NCI-H2227 treated with DMSO at 0.1 percent for 48 hours (cell line): ENCODE data around the gene ERBB4.
"Not testable (repeated sequence)": the region's sequence is repeated elsewhere in the genome, so short reads cannot be mapped to it uniquely, and the experiment has no call there.

Experiments
- DNase-seq: peaks from one replicate; lab custom pipeline; 2025; lab: John Stamatoyannopoulos, UW

Gene ERBB4

DNA sequence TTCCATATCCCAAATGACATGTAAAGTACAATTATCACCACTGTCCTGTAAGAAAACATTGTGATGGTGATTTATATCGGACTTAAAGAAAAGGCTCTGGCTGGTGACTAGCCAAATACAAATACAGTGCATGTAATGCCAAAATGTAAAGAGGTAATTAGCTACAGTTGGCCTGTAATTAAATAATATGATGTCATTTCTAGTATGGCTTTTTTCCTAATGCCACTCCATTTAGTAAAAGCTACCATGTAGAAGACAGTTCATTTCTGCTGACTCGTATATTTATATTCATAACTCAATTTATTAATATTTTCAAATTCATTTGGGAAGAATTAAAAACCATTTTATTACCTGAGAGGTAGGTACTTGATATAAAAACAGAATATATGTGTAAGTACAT is 815.7 kb downstream of the ERBB4 start:
- DNase-seq = no peak

DNA sequence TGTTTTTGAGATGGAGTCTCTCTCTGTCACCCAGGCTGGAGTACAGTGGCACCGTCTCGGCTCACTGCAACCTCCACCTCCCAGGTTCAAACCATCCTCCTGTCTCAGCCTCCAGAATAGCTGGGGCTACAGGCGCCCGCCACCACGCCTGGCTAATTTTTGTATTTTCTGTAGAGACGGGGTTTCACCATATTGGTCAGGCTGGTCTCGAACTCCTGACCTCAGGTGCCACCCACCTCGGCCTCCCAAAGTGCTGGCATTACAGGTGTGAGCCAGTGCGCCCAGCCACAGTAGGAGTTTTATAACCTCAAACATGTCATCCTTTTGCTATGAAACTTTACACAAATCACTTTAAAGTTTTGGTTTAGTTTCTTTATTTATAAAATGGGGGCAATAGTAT is 816.7 kb downstream of the ERBB4 start:
- not testable (repeated sequence) for DNase-seq

DNA sequence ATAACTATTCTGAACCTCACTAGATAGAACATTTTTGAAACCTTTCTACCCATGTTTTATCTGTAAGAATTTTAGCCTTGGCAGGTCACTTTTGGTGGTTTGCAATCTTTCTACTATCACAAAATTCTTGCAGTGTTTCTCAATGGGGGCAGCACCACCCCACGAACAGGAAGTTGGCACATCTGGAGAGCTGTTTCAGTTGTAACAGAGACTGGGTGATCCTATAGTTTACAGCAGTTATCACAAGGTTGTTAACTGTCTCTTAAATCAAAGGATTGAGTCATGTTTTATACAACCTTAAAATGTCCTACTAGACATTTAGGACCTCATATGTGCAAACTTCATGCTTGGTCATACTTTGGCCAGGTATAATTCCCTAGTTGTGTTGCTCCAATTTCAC is 829.2 kb downstream of the ERBB4 start:
- no peak for DNase-seq

DNA sequence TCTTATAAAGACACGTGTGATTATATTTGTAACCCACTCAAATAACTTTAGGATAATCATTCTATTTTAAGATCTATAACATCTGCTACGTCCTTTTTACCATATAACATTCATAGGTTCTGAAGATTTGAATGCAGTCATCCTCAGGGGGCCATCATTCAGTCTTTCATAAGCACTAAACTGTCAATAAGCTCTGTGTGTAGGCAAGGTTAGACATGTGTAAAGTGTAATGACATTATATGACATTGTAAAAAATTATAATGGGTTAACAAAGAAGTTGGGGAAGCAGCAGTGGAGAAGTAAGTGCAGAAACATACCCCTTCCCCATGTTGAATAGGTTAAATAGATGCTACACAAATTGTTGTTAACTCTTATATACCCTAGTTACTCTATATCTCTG is 845.9 kb downstream of the ERBB4 start:
- no peak for DNase-seq

DNA sequence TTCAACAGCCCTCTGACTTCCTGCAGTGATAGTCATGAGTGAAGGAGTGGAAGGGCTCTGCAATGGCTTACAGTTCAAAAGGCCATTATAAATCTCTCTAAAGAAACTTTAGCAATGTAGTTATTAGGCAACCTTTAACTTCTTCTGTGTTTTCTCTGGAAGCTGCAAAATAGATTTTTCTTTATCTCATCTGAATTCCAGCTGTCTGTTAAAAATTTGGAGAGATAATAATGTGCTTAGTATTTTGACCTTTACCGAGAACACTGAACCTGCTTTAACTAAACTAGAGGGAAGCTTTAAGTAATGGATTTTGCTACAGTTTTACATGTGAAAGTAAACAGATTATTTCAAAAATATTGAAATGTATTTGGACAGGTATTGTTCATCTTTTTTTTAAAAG is 847.9 kb downstream of the ERBB4 start:
- DNase-seq = peak; percentile 46

DNA sequence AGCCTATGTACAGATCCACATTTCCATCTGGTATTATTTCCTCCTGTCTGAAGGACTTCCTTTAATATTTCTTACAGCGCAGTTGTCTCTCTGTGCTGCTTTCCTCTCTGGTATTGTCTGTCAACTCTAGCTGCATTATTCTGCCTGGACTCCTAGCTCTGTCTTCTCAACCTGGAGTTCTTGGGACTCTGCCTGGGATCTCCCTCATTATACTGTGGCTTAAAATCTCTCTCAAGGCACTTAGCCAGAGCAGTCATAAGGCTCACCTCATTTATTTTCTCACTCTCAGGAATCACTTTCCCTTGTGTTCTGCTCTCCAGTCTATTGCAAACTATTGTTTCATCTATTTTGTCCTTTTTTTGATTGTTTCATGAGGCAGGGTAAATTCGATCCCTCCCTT is 850.4 kb downstream of the ERBB4 start:
- DNase-seq = no peak

DNA sequence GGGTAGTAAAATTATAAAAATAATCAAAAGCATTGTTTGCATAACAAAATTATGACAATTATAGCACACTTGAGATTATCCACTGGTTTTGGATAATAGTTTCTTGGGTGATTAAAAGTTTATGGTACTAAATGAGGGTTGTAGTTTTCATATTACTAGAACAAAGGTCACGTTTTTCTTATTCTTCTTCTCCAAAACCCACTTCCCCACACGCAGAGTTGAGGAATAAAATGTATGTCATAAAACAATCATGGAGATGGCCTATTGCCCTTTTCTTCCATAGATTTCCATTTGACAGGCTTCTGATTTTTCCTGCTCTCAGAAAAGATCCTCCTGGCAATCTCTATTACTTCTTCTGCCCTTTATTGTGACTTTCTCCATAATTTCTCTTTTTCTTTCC is 863.9 kb downstream of the ERBB4 start:
- no peak for DNase-seq

DNA sequence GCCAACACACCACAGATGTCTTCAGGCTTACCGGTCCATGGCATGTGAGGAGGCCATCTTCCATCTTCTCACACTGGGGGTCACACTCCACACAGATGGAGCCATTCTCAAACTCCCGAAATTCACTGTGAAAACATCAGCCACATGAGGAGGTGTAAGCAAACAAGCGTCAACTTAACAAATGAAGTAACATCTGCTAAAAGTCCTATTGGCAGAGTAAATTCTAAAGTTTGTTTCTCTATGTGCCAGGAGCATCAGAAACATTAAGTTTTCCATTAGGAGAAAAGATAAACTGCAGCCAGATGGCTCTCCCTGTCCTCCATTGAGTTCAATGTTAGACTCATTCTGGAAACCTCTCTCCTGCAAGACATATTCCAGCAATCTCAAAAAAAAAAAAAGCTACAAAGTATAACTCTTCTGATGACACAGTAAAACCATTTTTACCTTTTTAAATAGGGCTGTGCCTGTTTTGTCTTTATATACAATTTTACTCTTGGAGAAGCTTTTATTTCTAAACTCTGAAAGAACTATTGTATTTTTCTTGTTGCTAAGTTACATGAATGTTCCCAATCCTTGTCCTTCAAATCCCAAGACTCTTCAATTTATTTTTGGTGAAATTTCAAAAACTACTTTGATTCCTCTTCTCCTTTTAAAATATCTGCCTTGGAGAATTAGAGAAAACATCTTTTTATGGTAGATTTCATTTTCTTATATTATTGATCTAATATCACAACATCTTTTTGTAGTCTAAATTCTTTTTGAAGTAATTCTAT is 865.3 kb downstream of the ERBB4 start:
- no peak for DNase-seq

DNA sequence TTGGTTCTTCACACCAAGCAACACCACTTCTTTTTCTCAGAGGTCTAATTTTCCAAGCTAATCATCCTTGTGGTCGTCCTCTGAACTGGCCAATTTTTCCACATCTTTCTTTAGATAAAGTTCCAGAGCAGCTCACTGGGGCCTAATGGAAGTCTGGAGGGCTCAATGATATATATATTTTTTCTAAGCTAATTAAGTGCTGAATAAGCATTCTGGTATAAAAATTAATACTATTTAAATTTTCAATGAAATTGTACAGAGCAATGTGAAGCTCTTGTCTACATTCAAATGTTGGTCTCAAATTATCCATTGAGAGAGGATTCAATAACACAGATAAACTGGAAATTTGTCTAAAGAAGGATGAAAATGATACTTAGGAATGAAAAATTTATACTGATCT is 866.6 kb downstream of the ERBB4 start:
- DNase-seq = no peak

DNA sequence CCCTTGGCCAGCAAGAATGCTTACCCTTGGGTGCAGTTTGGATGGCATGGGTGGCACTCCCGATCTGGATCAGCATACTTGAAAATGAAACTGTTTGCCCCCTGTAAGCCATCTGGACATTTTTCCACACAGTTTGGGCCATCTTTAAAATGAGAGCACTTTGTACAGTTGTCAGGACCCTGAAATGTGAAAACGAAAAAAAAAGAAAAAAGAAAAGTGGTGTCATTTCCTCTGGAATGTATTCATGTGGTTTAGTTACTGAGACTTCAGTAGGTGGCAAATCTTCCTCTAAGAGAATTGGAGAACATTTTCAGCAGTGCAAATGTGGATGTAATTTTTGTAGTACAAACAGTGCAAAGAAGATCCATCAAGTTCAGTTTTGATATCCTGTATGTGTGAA is 873.3 kb downstream of the ERBB4 start:
- DNase-seq = no peak

DNA sequence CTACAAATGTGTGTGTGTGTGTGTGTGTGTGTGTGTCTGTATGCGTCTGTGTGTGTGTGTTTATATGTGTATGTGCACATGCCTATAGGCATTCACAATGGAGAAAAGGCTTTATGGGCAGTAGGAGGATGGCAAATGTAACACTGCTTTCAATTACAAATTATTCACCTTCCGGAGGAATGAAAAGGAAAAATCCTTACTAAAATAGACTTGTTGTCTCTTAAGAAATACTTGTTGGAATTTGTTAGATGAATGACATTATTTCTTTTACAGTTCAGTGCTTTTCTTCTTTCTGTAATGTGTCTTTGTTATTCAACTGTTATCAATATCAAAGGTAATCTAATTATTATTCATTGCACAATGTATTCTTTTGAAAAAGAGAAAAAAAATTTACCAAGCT is 874.3 kb downstream of the ERBB4 start:
- DNase-seq = no peak

DNA sequence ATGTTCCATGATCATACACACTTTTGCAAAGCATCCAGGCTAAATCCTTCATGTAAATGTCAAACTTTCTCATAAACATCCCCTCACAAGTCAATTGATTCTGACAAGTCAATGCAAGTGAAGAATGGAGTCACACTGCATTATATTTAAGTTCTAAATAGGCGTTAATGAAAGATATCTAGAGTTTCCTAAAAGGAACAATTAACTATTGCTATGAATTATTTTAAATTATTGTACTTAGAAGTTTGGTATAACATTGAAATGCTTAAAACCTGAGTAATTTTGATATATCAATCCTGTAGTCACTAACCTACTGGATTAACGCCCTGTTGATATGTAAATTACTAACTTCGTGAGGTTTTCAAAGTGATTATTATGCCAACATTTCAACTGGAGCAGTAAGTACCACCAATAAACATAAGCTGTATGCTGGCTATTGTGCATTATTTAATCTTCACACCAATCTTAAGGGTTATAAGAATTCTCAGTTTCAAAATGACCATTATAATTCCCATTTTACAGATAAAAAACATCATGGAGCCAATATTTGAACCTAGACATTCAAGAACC is 884.3 kb downstream of the ERBB4 start:
- DNase-seq = no peak

DNA sequence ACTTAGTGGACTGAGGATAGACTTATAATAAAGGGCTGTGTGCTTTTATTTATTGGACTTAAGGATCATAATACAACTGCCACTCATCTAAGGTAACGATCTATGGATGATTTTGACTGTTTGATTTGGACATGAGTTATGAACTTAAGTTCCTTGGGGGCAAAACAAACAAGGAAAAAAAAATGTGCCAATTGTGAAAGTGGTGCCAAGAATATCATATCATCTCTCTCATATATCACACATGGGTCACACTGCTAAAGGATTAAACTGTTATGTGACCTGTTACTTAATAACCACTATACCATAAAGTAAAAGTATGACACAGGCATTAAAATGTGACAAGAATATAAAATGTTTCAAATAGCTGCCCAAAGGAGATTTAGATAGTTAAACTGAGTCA is 886.3 kb downstream of the ERBB4 start:
- no peak for DNase-seq

DNA sequence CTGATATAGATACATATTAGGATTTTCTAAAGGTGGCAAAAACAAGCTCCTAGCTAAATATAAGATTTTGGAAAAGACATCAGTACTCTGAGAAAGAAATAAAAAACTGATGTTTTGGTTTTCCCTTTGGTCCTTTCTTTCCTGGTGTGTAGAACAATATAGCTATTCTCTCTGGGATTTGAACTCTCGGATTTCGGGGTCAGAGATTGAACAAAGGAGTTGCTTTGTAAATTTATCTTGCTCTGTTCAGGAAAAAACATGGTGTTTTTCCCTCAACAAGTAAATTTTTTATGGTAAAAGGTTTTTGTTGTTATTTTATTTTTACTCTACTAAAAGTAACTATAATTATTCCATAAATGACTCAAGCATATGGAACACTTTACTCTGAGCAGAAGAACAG is 889.3 kb downstream of the ERBB4 start:
- DNase-seq = no peak

DNA sequence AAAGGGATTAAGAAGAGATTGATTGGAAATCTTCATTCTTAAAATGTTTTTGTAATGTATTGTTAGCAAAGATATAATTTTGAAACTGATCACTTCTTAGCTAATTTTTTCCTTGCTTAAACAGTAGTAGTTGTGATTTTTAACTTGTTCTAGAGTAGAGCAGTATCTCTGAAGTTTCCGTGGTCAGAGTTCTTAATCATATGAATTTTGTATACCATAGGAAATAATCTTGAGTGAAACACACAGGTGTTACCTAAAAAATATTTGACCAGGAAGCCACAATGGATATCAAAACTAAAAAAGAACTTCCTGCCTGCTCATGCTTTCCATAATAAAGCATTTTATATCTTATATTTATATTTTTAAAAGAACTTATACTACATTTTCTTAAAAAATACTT is 907.1 kb downstream of the ERBB4 start:
- DNase-seq = no peak

DNA sequence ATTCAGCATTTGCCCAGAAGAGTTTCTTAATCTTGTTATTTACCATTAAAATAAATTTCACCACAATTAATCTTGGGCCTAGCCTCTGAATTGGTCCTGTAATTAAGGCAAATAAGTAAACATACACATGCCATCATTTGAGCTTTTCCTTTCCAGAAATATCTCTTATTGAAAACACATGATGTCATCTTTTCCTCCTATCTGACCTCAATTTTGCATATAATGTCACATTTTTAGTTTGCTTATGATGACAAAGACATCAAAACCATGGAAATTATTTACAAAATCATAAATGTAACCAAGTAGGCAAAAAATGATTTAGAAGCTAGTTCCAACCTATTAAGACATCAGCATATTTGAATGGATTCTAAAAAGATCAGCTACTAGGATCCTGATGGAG is 915.5 kb downstream of the ERBB4 start:
- no peak for DNase-seq

DNA sequence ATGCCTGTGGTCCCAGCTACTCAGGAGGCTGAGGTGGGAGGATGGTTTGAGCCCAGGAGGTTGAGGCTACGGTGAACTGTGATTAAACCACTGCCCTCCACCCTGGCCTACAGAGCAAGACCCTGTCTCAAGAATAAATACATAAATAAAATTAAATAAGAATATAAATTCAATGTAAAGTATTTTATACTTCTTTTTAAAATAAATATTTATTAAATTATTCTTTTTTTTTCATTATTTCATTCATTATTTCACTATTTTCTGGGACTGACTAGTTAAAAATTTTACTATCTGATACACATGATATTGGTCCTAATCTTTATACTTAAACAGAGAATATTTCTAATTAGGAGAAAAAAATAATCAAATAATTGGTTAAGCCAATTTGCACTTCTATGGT is 917.6 kb downstream of the ERBB4 start:
- DNase-seq = no peak

DNA sequence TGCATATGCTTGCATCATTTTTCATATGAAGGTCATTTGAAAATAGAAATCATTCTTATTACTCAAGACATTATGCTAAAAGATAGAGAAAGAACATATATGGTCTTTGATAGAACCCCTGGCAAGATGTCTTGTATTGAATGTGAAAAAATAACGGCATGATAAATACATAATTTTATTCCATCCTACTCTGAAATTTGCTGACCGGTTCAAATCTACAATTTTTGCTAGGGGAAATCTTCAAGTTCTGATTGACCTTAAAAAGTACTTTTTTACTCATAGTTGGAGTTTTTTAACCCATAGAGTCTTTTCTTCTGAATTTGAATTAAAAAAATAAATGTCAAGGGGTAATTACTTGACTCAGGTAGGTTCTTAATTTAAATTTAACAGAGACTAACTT is 920.8 kb downstream of the ERBB4 start:
- DNase-seq = no peak

DNA sequence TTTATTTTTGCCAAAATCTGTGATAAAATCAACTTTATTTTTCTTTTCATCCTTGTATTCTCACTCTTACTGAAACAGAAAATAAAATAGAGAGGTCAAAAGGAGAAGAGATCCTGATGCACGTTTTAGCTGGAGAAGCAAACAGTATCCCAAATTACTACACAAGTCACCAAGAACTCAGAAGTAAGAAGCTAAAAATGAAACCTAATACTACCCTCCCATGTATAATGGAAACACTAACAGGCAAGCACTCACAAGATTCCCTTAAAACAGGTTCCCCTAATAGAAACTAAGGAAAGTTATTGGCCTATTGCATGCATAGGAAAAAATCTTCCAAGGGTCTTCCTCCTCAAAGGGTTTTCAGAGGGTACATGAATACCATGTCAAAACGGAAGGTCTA is 927.0 kb downstream of the ERBB4 start:
- no peak for DNase-seq

DNA sequence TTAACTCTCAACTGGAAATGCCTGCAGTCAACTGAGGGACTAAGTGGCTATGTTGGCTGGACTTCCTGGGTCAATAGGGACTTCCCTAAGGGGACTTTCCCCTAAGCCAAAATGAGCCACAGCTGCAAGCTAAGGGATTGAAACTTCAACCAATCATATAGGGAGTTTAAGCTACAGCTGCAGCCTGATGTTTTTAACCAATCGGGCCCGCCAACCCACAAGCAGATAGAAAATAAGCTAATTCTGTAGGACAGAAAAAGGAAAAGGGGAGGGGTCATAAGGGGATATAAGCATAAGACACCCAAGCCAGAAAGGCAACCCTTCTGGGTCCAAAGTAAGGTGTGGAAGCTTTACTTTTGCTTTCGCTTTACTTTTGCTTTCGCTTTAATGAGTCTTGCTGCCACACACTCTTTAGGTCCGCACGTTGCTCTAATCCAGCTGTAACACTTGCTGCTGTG is 927.5 kb downstream of the ERBB4 start:
- DNase-seq = peak; percentile 79

DNA sequence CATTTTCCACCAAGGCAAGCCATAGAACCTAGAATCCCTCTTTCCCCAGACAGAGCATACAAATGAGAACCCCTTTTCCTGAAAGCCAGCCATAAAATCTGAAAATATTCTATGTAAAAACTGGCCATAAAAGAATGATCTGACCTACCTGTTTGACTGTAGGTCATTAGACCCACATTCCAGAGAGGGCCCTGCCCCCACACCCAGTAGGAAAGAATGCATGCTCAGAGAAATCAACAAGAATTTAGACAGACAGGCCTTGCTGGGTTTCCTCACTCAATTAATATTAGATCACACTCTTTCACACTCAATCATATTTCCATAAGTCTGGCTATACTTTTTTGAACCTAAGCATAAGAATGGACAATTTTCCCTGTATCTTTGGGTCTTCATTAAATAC is 929.5 kb downstream of the ERBB4 start:
- DNase-seq = no peak

DNA sequence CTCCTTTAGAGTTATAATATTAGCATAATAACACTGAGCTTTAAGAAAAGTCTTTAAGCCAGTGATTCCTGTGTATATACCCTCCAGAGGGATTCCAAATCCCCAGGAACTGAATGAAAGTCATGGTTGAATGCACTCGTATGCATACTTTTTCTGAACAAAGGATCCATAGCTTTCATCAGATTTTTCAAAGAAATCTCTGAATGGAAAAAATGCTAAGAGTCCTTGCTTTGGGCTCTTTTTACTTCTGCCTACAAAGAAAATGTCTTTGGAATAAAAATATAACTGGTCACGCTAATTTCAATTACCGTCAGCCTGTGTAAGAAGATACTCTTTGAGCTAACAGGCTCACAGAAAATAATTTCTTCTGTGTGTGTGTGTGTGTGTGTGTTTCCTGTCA is 939.5 kb downstream of the ERBB4 start:
- DNase-seq = no peak

DNA sequence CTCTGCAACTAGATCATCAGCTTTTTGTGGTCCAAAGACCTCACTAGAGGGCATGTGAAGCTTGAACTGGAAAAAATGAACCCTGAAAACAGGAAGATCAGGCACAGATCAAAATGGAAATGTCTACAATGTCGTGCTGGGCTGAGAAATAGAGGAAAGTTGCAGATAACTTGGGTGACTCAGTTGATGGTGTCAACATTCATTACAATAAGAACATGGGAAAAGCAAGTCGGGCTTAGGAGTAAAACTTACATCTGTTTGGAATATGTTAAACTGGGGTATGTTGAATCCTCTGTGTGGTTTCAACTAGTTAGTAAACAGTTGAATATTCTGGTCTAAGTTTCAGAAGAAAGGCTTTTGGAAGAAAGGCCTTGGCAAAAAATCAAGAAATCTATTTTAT is 940.4 kb downstream of the ERBB4 start:
- no peak for DNase-seq

DNA sequence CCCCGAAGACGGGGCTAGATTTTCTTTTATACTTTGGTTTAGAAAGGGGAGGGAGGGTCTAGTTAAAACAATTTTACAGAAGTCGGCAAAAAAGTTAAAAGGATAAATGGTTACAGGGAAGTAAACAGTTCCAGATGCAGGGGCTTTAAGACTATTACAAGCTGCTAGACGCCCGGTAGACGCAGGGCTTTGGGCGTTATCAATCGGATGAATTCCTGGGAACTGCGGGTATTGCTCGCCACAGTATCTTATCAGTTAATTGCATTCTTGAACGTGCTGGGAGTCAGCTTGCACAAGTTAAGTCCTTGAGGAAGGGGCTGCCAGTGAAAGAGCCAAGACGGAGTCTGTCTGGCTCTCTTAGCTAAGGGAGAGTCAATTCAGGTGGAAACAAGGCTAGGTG is 946.6 kb downstream of the ERBB4 start:
- not testable (repeated sequence) for DNase-seq
